ENCODE data around the gene RAP1GAP2.
A peak's percentile ranks its signal among the peaks of the same experiment; 100 is the strongest.

The RAP1GAP2 gene

DNA sequence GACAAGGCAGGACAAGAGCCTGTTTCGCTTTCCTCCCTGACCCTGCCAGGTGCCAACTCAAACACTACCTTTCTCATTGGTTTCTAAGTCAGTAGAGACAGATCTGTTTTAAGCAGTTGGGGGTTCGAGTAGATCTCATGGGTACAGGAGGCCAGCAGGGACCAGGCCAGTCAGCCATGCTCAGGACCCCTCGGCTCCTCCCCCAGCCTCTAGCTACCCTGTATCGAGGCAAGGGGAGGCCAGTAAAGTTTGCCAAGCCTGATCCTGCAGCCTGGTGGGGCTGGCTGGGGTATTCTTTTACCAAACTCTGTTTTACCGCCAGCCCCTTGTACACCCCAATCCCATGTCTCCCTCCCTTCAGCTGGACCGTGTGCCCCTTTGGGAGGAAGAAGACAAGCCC lies 240.6 kb downstream of the RAP1GAP2 start:
- no peak overlapping the region for H3K4me3 ChIP-seq (ENCODE audit: low read depth, low read length)
- TF ChIP-seq, protein P1, sequence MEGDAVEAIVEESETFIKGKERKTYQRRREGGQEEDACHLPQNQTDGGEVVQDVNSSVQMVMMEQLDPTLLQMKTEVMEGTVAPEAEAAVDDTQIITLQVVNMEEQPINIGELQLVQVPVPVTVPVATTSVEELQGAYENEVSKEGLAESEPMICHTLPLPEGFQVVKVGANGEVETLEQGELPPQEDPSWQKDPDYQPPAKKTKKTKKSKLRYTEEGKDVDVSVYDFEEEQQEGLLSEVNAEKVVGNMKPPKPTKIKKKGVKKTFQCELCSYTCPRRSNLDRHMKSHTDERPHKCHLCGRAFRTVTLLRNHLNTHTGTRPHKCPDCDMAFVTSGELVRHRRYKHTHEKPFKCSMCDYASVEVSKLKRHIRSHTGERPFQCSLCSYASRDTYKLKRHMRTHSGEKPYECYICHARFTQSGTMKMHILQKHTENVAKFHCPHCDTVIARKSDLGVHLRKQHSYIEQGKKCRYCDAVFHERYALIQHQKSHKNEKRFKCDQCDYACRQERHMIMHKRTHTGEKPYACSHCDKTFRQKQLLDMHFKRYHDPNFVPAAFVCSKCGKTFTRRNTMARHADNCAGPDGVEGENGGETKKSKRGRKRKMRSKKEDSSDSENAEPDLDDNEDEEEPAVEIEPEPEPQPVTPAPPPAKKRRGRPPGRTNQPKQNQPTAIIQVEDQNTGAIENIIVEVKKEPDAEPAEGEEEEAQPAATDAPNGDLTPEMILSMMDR (IDR thresholded peaks at IDR 0.05; ENCODE audit: low read depth, low read length, missing control alignments): no peak
- in situ Hi-C loops (cut with HindIII; ENCODE audit: low sequenced_read_pairs): no loop called here
- no peak for DNase-seq (ENCODE audit: low read depth)

DNA sequence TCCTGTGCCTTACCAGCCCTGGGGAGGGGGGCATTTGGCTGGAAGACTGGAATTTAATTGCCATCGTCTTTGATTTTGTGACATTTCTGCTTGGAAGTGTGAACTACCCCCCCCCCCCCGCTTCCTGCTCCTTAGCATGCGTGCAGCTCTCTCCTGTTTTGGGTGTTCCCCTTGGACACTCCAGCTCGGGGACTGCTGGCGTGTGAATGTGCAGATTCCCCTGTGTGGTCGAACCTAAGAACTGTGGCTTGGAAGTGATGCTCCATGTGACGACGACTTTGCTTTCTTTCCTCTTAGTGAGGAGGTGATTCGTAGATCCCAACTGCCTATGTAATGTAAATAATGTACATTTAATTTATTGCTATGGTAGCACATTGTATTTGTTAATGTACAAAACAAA lies 241.0 kb downstream of the RAP1GAP2 start:
- DNase-seq (ENCODE audit: low read depth): no peak
- TF ChIP-seq, protein P1 (IDR thresholded peaks at IDR 0.05; ENCODE audit: low read depth, low read length, missing control alignments): no peak
- in situ Hi-C loops (cut with HindIII; ENCODE audit: low sequenced_read_pairs): no loop called here
- no peak overlapping the region for H3K4me3 ChIP-seq (ENCODE audit: low read depth, low read length)

DNA sequence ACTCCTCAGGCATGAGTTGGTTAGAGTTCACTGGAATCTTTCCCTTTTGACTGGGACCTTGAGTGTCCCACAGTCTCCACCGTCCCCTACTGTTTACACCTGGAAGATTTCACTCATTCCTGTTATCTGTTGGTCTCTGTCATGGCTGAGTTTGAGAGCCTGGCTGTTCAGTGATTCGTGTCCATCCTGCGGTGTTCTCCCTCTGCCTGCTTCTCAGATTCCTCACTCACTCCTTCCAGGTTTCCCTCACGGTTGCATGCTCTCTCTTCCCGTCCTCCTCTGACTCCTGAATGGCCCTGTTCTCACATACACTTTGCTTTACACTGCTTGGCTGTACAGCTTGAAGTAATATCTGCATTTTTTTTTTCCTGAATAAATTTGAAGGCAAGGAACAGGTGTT lies 242.7 kb downstream of the RAP1GAP2 start:
- TF ChIP-seq, protein P1 (IDR thresholded peaks at IDR 0.05; ENCODE audit: low read depth, low read length, missing control alignments): no peak
- in situ Hi-C loops (cut with HindIII; ENCODE audit: low sequenced_read_pairs): no loop called here
- no peak for DNase-seq (ENCODE audit: low read depth)
- H3K4me3 ChIP-seq (ENCODE audit: low read depth, low read length): no peak overlapping the region

DNA sequence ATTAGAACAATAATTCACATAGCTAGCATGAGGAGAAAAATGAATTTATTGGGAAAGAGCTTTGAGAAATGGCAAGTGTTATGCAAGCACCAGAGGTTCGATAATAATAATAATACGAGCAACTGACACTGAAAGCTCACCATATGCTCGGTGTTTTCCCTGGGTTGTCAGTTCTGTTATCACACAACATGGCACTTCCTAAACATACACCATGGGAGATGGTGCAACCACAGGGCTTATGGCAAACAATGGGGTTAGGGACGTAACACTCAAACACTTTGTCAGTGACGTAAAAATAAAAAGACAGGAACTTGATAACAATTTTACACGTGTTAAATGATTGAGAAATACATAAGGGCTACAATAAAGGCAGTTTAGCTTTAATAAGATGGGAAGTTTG lies 243.5 kb downstream of the RAP1GAP2 start:
- in situ Hi-C loops (cut with HindIII; ENCODE audit: low sequenced_read_pairs): no loop called here
- no peak overlapping the region for H3K4me3 ChIP-seq (ENCODE audit: low read depth, low read length)
- DNase-seq (ENCODE audit: low read depth): no peak
- TF ChIP-seq, protein P1 (IDR thresholded peaks at IDR 0.05; ENCODE audit: low read depth, low read length, missing control alignments): no peak

DNA sequence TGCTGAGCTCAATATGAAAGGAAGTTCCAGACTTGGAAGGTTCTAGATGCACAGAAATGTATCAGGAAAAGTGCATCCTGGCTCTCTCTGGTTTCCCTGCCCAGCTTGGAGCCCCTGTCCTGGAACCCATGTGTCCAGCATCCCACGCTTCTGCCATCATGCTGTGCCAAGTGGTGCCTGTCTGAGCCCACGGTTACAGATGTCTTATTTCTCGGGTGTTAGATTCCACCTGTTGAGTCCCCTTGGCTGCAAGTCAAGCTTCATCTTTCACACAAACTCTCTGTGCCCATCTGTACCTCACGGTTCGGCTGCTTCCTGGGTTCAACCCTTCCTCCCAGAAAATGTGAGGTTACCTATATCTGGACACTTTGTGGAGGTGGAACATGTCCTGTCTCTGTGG lies 244.6 kb downstream of the RAP1GAP2 start:
- no peak for DNase-seq (ENCODE audit: low read depth)
- TF ChIP-seq, protein P1 (IDR thresholded peaks at IDR 0.05; ENCODE audit: low read depth, low read length, missing control alignments): no peak
- H3K4me3 ChIP-seq (ENCODE audit: low read depth, low read length): no peak overlapping the region
- in situ Hi-C loops (cut with HindIII; ENCODE audit: low sequenced_read_pairs): no loop called here

DNA sequence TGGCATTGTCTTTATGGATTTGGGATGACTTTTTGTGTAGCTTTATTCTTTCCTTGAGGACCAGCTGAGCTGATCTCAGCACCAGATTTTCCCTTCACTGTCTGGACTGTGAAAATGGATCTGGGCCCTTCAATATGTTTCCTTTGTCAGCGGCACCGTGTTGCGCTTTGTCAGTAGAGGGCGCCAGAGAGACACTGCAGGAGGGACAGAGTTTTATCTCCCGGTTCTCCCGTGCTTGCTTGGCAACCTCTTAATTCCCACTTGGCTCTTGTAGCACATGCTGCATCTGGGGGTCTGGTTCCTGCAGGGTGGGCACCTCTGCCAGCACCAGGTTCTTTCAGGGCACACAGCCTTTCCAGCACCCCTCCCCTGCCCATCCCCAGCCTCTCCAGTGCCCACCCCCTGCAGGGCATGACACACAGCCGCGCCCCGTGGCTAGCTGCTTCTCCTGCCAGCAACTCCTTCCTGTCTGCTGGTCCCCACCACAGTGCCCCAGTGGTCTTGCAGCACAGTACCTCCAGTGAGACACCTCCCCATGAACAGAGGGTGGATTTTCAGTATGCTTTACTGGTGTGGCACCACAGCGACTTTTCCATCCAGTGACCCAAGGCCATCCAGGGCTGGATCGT lies 247.6 kb downstream of the RAP1GAP2 start:
- no peak overlapping the region for H3K4me3 ChIP-seq (ENCODE audit: low read depth, low read length)
- in situ Hi-C loops (cut with HindIII; ENCODE audit: low sequenced_read_pairs): no loop called here
- DNase-seq (ENCODE audit: low read depth): no peak
- TF ChIP-seq, protein P1 (IDR thresholded peaks at IDR 0.05; ENCODE audit: low read depth, low read length, missing control alignments): peak; percentile 6
